Liver (tissue), 3 donors: ENCODE data around the gene MICAL3.
"Not testable (repeated sequence)": the region's sequence is repeated elsewhere in the genome, so short reads cannot be mapped to it uniquely, and the experiment has no call there.

Experiments
- FOXA1 ChIP-seq: IDR thresholded peaks from 2 replicates; pipeline ENCODE4 v1.6.1; 2016; ENCODE audit warnings: antibody characterized with exemption
- JUND ChIP-seq, 2 donors: IDR thresholded peaks; 2 replicates each; pipeline ENCODE4 v1.6.1; 2016; ENCODE audit warnings: antibody characterized with exemption in 2 of 2
- RAD21 ChIP-seq, 2 donors: IDR thresholded peaks; 2 replicates each; pipeline ENCODE4 v1.6.1; 2016; ENCODE audit warnings: antibody characterized with exemption in 2 of 2, mild to moderate bottlenecking in 2 of 2
- TF ChIP-seq, protein P1 (sequence below): IDR thresholded peaks from 2 replicates; pipeline ENCODE4 v1.6.1; 2016; ENCODE audit warnings: antibody characterized with exemption
- TF ChIP-seq, protein P2 (sequence below): fragments of 150-350 bp; IDR thresholded peaks from 2 replicates; pipeline ENCODE4 v1.5.1; 2017; ENCODE audit warnings: improper control_type of control experiment, low read depth, low read length; ENCODE audit not compliant: missing input control
- donor health status: healthy.
- donor health status: healthy.

- TF ChIP-seq, protein P1, sequence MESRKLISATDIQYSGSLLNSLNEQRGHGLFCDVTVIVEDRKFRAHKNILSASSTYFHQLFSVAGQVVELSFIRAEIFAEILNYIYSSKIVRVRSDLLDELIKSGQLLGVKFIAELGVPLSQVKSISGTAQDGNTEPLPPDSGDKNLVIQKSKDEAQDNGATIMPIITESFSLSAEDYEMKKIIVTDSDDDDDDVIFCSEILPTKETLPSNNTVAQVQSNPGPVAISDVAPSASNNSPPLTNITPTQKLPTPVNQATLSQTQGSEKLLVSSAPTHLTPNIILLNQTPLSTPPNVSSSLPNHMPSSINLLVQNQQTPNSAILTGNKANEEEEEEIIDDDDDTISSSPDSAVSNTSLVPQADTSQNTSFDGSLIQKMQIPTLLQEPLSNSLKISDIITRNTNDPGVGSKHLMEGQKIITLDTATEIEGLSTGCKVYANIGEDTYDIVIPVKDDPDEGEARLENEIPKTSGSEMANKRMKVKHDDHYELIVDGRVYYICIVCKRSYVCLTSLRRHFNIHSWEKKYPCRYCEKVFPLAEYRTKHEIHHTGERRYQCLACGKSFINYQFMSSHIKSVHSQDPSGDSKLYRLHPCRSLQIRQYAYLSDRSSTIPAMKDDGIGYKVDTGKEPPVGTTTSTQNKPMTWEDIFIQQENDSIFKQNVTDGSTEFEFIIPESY: not testable (repeated sequence)
- TF ChIP-seq, protein P2, sequence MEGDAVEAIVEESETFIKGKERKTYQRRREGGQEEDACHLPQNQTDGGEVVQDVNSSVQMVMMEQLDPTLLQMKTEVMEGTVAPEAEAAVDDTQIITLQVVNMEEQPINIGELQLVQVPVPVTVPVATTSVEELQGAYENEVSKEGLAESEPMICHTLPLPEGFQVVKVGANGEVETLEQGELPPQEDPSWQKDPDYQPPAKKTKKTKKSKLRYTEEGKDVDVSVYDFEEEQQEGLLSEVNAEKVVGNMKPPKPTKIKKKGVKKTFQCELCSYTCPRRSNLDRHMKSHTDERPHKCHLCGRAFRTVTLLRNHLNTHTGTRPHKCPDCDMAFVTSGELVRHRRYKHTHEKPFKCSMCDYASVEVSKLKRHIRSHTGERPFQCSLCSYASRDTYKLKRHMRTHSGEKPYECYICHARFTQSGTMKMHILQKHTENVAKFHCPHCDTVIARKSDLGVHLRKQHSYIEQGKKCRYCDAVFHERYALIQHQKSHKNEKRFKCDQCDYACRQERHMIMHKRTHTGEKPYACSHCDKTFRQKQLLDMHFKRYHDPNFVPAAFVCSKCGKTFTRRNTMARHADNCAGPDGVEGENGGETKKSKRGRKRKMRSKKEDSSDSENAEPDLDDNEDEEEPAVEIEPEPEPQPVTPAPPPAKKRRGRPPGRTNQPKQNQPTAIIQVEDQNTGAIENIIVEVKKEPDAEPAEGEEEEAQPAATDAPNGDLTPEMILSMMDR: not testable (repeated sequence)
- TF ChIP-seq JUND (IDR thresholded peaks at IDR 0.05); FOXA1; RAD21 (IDR thresholded peaks at IDR 0.05): not testable (repeated sequence)
Measured at GRCh38 chr22:17995256-17995655, 29.1 kb downstream of the MICAL3 start.
